Pericardium fibroblast (primary cell): ENCODE measurements around the gene RAI14. TPM values are rescaled to one million over a fixed set of nuclear protein-coding genes. Genes with fewer than 3 reads are reported as not detected.

ENCODE experiments used
- total RNA-seq: library from RNA; depleted of rRNA; stranded (reverse); fragments of >200 nt; gene quantifications from 2 replicates; pipeline ENCODE4 v1.2.3, GENCODE V29; 2015

The RAI14 gene
- total RNA-seq: 47.7 and 105 TPM in 2 replicates

GRCh38 chr5:34656001-34656699 lies at the start of gene RAI14:
Gene RAI14, plus strand, starts transcription at chr5:34656328. Its CDS starts 30,592 bp downstream, at chr5:34686920.

GRCh38 chr5:34838785-34839714 lies 182.9 kb downstream of the RAI14 start, which contains the start of gene TTC23L:
Gene TTC23L, plus strand, starts transcription at chr5:34839164. Its CDS starts 1,508 bp downstream, at chr5:34840672.

Other genes with a start within 250 kb of the RAI14 start
- under 0.01 TPM in 1 of 2 replicates, not detected in the other for gene TTC23L, start 182.8 kb downstream of the RAI14 start, total RNA-seq